ENCODE results near the gene FAM83B.
"Not testable (repeated sequence)": the region's sequence is repeated elsewhere in the genome, so short reads cannot be mapped to it uniquely, and the experiment has no call there.

The FAM83B gene

DNA sequence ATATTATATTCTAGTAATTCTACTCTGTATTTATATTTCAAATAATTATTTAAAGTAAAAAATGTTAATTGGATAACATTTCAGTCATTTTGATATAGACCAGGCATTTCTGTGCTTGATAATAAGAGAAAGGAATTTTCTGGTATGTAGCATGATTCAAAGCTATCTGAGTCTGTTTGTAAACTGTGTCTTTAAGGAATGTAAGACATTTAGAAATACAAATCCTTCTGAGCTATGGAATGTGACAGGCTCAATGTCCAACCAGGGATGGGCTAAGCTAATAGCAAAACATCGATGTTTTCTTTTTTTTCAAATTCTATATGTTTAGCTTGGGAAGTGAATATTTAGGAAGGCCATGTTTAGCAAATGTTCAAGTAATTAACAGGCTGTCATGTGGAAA lies 41.5 kb upstream of the FAM83B start:
- Histone ChIP-seq H3K4me3 (no peak overlapping the region), H3K27ac (no peak overlapping the region), H3K4me1 (no peaks in the 10 kb centered on the region), H3K36me3 (no peaks in the 10 kb centered on the region), H3K27me3 (no peaks in the 10 kb centered on the region), H3K9me3 (no peaks in the 10 kb centered on the region)
- DNase-seq, result no peak
- TF ChIP-seq, protein P1, sequence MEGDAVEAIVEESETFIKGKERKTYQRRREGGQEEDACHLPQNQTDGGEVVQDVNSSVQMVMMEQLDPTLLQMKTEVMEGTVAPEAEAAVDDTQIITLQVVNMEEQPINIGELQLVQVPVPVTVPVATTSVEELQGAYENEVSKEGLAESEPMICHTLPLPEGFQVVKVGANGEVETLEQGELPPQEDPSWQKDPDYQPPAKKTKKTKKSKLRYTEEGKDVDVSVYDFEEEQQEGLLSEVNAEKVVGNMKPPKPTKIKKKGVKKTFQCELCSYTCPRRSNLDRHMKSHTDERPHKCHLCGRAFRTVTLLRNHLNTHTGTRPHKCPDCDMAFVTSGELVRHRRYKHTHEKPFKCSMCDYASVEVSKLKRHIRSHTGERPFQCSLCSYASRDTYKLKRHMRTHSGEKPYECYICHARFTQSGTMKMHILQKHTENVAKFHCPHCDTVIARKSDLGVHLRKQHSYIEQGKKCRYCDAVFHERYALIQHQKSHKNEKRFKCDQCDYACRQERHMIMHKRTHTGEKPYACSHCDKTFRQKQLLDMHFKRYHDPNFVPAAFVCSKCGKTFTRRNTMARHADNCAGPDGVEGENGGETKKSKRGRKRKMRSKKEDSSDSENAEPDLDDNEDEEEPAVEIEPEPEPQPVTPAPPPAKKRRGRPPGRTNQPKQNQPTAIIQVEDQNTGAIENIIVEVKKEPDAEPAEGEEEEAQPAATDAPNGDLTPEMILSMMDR (IDR thresholded peaks at IDR 0.05), result no peak
- intact Hi-C loops (cut with DNase I; ENCODE audit: low total_unique reads), result no loop called here

GRCh38 chr6:54810147-54810546 lies 36.4 kb upstream of the FAM83B start:
- Histone ChIP-seq H3K9me3 (no peaks in the 10 kb centered on the region), H3K27ac (no peak overlapping the region), H3K4me3 (no peak overlapping the region), H3K4me1 (no peaks in the 10 kb centered on the region), H3K36me3 (no peaks in the 10 kb centered on the region), H3K27me3 (no peaks in the 10 kb centered on the region)
- TF ChIP-seq, protein P1 (IDR thresholded peaks at IDR 0.05), result no peak
- intact Hi-C loops (cut with DNase I; ENCODE audit: low total_unique reads), result no loop called here
- DNase-seq, result no peak

DNA sequence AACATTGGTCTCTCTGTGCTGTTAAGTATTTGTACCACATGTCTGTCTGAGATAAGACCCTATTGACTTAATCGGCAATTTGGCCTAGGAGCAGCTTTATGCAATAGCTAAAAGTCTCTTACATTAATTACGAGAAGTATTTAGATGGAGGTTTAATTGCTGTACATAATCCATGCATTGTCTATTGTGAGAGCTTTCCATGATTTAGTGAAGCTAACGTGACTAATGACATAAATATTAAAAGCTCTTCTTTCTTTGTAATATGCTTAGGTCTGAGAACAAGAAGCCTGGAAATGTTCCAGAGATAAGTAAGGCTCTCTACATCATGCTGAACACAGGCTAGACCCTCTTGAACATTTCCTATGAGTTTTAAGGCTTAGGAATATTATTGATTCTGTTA lies 32.7 kb upstream of the FAM83B start:
- H3K27ac ChIP-seq, result no peak overlapping the region
- TF ChIP-seq, protein P1 (IDR thresholded peaks at IDR 0.05), result no peak

GRCh38 chr6:54817236-54817635 lies 29.3 kb upstream of the FAM83B start:
- H3K4me1 ChIP-seq, result no peaks in the 10 kb centered on the region
- H3K9me3 ChIP-seq, result no peaks in the 10 kb centered on the region
- no peak overlapping the region for H3K4me3 ChIP-seq
- DNase-seq, result no peak
- TF ChIP-seq, protein P1 (IDR thresholded peaks at IDR 0.05), result no peak
- intact Hi-C loops (cut with DNase I; ENCODE audit: low total_unique reads), result no loop called here
- H3K27ac ChIP-seq, result no peak overlapping the region
- no peaks in the 10 kb centered on the region for H3K27me3 ChIP-seq
- H3K36me3 ChIP-seq, result no peaks in the 10 kb centered on the region

More for the DNA sequence above, 32.7 kb upstream of the FAM83B start:
- H3K4me1 ChIP-seq, result no peaks in the 10 kb centered on the region
- intact Hi-C loops (cut with DNase I; ENCODE audit: low total_unique reads), result no loop called here
- no peaks in the 10 kb centered on the region for H3K36me3 ChIP-seq
- no peaks in the 10 kb centered on the region for H3K27me3 ChIP-seq
- no peak for DNase-seq
- H3K9me3 ChIP-seq, result no peaks in the 10 kb centered on the region
- no peak overlapping the region for H3K4me3 ChIP-seq

GRCh38 chr6:54817834-54818233 lies 28.7 kb upstream of the FAM83B start:
- H3K27ac ChIP-seq, result no peak overlapping the region
- H3K36me3 ChIP-seq, result no peaks in the 10 kb centered on the region
- H3K4me3 ChIP-seq, result no peak overlapping the region
- no peaks in the 10 kb centered on the region for H3K27me3 ChIP-seq
- DNase-seq, result no peak
- H3K9me3 ChIP-seq, result no peaks in the 10 kb centered on the region
- intact Hi-C loops (cut with DNase I; ENCODE audit: low total_unique reads), result no loop called here
- TF ChIP-seq, protein P1 (IDR thresholded peaks at IDR 0.05), result no peak
- H3K4me1 ChIP-seq, result no peaks in the 10 kb centered on the region

DNA sequence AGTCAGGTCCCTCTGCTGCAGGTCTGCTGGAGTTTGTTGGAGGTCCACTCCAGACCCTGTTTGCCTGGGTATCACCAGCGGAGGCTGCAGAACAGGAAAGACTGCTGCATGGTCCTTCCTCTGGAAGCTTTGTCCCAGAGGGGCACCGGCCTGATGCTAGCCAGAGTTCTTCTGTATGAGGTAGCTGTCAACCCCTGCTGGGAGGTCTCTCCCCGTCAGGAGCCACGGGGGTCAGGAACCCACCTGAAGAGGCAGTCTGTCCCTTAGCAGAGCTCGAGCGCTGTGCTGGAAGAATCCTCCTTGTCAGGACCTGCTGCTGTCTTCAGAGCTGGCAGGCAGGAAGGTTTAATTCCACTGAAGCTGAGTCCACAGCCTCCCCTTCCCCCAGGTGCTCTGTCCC lies 22.3 kb upstream of the FAM83B start:
- H3K36me3 ChIP-seq; H3K4me3 ChIP-seq; H3K4me1 ChIP-seq; H3K27me3 ChIP-seq; H3K9me3 ChIP-seq; DNase-seq; intact Hi-C loops (cut with DNase I; ENCODE audit: low total_unique reads); H3K27ac ChIP-seq: not testable (repeated sequence)

All from tibial artery (tissue), 4 donors.